BLaER1 (cell line): ENCODE data around the gene EIF1B.
A peak's percentile ranks its signal among the peaks of the same experiment; 100 is the strongest.
"Not testable (repeated sequence)": the region's sequence is repeated elsewhere in the genome, so short reads cannot be mapped to it uniquely, and the experiment has no call there.

Source experiments
- H3K27ac ChIP-seq: shearing (Covaris generic); formaldehyde crosslinking; 2 replicates; pipeline ENCODE4 v1.8.1; 2022
- H3K27me3 ChIP-seq: shearing (Covaris generic); formaldehyde crosslinking; 2 replicates; pipeline ENCODE4 v1.8.1; 2022
- H3K36me3 ChIP-seq: shearing (Covaris generic); formaldehyde crosslinking; 2 replicates; pipeline ENCODE4 v1.8.1; 2022
- H3K4me1 ChIP-seq: shearing (Covaris generic); formaldehyde crosslinking; 2 replicates; pipeline ENCODE4 v1.8.1; 2022
- H3K4me2 ChIP-seq: shearing (Covaris generic); formaldehyde crosslinking; 2 replicates; pipeline ENCODE4 v1.8.1; 2022
- H3K4me3 ChIP-seq: shearing (Covaris generic); formaldehyde crosslinking; 2 replicates; pipeline ENCODE4 v1.8.1; 2022
- H3K9ac ChIP-seq: shearing (Covaris generic); formaldehyde crosslinking; 2 replicates; pipeline ENCODE4 v1.8.1; 2022
- H3K9me3 ChIP-seq: shearing (Covaris generic); formaldehyde crosslinking; 2 replicates; pipeline ENCODE4 v1.8.1; 2022
- H4K20me1 ChIP-seq: shearing (Covaris generic); formaldehyde crosslinking; 2 replicates; pipeline ENCODE4 v1.8.1; 2022
- Cebpa-rat ChIP-seq: shearing (Covaris generic); IDR thresholded peaks from 2 replicates; pipeline ENCODE4 v1.8.1; 2022

EIF1B gene

DNA sequence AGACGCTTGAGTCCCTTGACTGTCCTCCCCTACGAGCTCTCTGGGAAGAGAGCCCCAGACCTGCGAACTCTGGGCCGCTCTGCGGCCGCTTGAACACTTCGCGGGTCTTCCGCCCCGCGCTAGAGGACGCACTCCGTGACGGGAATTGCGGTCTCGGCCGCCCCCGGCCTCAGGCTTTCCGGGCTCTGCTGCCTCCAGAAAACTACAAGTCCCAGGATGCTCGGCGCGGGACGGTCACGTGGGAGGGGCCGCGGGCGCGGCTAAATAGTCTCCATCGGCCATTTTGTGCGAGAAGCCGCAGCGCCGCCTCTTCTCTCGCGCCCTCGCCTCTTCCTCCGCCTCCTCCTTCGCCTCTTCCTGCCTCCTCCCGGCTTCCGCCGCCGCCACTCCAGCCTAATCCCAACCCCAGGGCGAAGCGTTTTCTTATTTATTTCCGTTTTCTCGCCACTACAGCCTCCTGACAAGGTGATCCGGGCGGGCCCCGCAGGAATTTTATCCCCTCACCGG, at the start of gene EIF1B:
EIF1B (plus strand) TSS at position 290 of the 507 bp plus-strand sequence. CDS start 235 bp downstream, outside the sequence.
- H4K20me1 ChIP-seq, result no peaks in the 10 kb centered on the region
- no peaks in the 10 kb centered on the region for H3K27me3 ChIP-seq
- peaks cover 32% of the 10 kb centered on the region for H3K36me3 ChIP-seq
- H3K4me3 ChIP-seq, result peak within 1 kb of the TSS; percentile 96
- no peaks in the 10 kb centered on the region for H3K9me3 ChIP-seq
- H3K4me1 ChIP-seq, result peaks cover 23% of the 10 kb centered on the region
- H3K27ac ChIP-seq, result peak within 1 kb of the TSS; percentile 98
- peak within 1 kb of the TSS; percentile 91 for H3K4me2 ChIP-seq
- peak within 1 kb of the TSS; percentile 97 for H3K9ac ChIP-seq
- no peak for TF ChIP-seq Cebpa-rat

DNA sequence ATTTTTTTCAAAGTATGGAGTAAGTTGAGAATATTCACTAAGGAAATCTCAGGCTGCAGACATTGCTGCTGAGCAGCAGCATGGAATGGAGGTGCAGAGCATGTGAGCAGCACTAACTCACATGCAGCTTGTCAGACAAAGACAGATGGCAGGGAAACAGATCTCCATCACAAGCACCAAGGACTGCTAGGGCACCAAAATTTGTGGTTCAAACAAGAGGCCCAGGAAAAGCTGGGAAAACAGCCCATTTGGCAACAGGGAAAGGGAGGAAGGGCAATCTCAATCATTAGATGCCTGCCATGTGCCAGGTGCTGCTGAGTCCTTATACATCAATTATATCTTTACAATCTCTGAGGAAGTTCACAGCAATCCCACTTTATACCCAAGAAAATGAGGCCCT, 47.2 kb upstream of the EIF1B start:
- H3K4me3 ChIP-seq, result no peak overlapping the region
- no peak overlapping the region for H3K27ac ChIP-seq
- no peak overlapping the region for H3K9ac ChIP-seq
- H3K9me3 ChIP-seq, result no peaks in the 10 kb centered on the region
- H3K27me3 ChIP-seq, result no peaks in the 10 kb centered on the region
- H4K20me1 ChIP-seq, result no peaks in the 10 kb centered on the region
- no peak overlapping the region for H3K4me2 ChIP-seq
- no peaks in the 10 kb centered on the region for H3K36me3 ChIP-seq
- no peak for TF ChIP-seq Cebpa-rat
- no peaks in the 10 kb centered on the region for H3K4me1 ChIP-seq

DNA sequence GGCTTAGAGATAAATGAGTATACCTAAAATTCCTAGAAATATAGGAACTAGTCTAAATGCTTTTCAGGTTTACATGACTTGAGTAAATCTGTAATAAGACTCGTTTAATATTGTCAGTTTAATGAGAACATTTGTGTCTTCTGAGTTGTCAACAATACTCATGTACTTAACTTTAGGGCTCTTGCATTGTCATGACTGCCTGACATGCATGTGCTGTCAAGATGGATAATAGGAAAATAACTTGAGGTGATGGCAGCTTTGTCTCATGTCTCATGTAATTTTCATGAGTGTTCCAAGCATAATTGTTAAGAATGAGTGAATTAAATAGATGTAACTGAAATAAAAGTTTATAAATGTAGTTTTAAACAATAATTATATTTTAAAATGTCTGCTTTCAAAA, 45.1 kb upstream of the EIF1B start:
- H3K9me3 ChIP-seq, result no peaks in the 10 kb centered on the region
- H3K9ac ChIP-seq, result no peak overlapping the region
- no peak overlapping the region for H3K27ac ChIP-seq

DNA sequence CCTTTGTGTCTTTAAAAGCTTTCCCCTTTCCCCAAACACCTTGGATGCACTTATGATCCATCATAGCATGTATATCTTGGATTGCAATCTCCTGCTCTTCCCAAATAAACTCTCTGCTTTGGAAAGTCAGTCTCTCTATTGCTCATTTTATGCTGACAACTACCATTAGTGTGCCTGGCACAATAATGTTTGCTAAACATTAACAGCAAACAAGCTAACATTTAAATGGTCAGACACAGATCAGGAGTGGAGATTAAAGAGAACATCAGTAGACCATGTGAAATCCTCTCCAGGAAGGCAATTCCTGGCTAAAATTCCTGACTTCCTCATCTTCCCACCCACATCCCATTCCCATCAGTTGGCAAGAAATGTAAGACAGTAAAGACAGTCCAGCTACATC, 44.3 kb upstream of the EIF1B start:
- no peaks in the 10 kb centered on the region for H3K9me3 ChIP-seq
- no peaks in the 10 kb centered on the region for H3K36me3 ChIP-seq
- no peaks in the 10 kb centered on the region for H4K20me1 ChIP-seq
- H3K27me3 ChIP-seq, result no peaks in the 10 kb centered on the region
- H3K4me3 ChIP-seq, result no peak overlapping the region
- no peak overlapping the region for H3K4me2 ChIP-seq
- H3K9ac ChIP-seq, result no peak overlapping the region
- no peak overlapping the region for H3K27ac ChIP-seq
- H3K4me1 ChIP-seq, result no peaks in the 10 kb centered on the region
- TF ChIP-seq Cebpa-rat, result no peak

More for the DNA sequence above, 45.1 kb upstream of the EIF1B start:
- no peaks in the 10 kb centered on the region for H4K20me1 ChIP-seq
- H3K4me3 ChIP-seq, result no peak overlapping the region
- no peaks in the 10 kb centered on the region for H3K4me1 ChIP-seq
- H3K36me3 ChIP-seq, result no peaks in the 10 kb centered on the region
- no peak overlapping the region for H3K4me2 ChIP-seq
- no peaks in the 10 kb centered on the region for H3K27me3 ChIP-seq
- TF ChIP-seq Cebpa-rat, result no peak

DNA sequence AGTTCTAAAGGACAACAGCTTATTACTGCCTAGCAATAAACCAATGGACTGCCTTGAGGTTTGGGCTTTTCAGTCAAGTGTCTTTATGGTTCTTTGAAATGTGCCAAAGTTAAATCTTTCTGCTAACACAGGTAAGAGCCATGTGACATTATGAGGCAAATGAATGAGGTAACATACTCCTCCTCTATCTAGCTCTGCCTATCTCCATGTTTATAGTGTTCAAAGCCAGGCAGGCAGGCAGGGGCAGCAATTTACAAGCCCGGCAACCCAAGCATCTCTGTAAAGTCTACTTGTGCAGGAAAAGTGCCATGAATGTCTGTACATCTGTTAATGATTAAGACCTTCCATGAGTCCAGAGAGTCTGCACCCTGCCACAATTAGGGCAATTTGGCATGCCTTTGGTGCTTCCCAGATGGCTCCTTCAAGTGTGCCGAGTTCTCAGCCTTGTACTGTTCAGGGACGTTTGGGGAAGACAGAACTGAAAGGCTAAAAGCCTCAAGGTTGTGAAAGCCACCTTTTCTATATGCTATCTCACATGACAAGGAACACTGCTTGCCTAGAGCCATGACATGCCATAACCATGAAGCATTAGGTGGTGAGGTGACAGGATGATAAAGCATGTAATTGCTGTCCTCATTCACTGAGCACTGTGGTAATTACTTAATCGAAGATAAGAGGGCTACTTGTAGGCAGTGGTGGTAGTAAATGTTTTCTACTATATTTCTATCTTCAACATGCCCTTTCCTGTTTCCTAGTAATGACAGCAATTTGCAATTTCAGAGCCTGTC, 41.4 kb upstream of the EIF1B start:
- Histone ChIP-seq H3K36me3 (no peaks in the 10 kb centered on the region), H3K27ac (no peak overlapping the region), H3K9me3 (no peaks in the 10 kb centered on the region), H3K4me1 (no peaks in the 10 kb centered on the region), H3K4me3 (no peak overlapping the region), H3K4me2 (no peak overlapping the region), H3K27me3 (no peaks in the 10 kb centered on the region), H3K9ac (no peak overlapping the region), H4K20me1 (no peaks in the 10 kb centered on the region)
- TF ChIP-seq Cebpa-rat, result no peak

DNA sequence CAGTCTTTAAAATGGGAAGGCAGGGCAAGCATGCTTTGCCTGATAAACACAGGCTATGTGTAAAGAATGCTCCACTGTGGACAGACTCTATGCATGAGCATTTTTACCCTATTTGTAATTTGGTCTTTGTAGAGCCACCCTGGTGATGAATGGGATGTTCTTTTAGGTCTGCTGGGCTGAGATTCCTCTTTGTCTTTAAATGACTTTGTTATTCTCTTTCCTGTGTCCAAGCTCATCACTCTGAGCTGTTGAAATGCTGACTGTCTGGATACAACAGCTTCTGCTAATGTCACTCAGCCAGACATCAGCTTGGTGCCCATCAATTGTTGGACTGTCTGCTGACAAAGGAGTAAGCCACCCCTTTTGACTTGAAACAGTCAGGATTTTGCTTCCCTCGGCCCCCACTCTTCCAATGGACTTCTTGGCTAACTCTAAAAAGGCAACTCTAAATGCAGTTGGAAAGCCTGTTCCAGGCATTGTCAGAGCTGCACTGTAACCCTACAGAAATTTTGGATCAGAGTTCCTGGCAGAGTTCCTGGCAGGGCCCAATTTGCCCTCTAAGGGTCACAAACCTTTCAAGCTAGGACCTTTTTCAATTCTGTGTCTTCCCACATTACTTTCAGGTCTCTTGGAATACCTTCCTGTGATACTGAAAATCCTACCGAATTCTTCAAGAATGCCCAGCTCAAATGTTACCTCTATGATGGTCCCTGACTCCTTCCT, 40.5 kb upstream of the EIF1B start:
- Histone ChIP-seq H3K9ac (no peak overlapping the region), H4K20me1 (no peaks in the 10 kb centered on the region), H3K27me3 (no peaks in the 10 kb centered on the region), H3K36me3 (no peaks in the 10 kb centered on the region), H3K9me3 (no peaks in the 10 kb centered on the region), H3K4me2 (no peak overlapping the region), H3K27ac (no peak overlapping the region), H3K4me3 (no peak overlapping the region), H3K4me1 (no peaks in the 10 kb centered on the region)
- TF ChIP-seq Cebpa-rat, result no peak

DNA sequence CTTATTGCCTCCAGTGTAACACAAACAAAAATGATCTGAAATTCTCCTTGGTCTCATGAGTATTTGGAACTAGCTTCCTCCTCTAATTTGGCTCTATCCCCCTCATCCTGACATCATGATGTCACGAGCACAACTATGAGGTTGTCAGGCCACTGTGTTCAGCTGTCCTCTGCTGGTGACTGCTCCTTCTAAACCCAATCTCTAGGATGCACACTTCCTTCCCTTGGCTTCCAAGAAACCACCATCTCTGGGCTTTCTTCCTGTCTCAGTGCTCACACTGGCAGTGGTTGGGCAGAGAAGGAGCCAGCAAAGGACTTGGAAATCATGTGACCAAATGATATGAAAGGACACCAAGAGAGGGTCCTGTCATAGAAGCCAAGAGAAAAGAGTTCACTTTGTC, 30.7 kb upstream of the EIF1B start:
- no peak overlapping the region for H3K4me2 ChIP-seq
- TF ChIP-seq Cebpa-rat, result no peak
- no peaks in the 10 kb centered on the region for H3K9me3 ChIP-seq

DNA sequence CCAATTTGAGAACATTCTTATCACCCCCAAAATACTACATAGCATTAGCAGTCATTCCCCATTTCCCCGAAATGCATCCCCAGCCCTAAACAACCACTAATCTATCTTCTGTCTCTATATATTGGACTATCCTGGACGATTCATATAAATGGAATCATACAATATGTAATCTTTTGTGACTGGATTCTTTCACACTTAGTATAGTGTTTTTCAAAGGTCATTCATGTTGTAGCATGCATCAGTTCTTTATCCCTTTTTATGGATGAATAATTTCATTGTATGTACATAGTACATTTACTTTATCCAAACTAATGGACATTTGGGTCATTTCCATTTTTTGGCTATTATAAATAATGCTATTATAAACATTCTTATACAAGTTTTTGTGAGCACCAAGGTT, 27.5 kb upstream of the EIF1B start:
- Histone ChIP-seq H3K27me3 (no peaks in the 10 kb centered on the region), H4K20me1 (no peaks in the 10 kb centered on the region), H3K36me3 (no peaks in the 10 kb centered on the region), H3K4me1 (no peaks in the 10 kb centered on the region), H3K9me3 (no peaks in the 10 kb centered on the region), H3K4me2 (no peak overlapping the region), H3K4me3 (no peak overlapping the region), H3K9ac (no peak overlapping the region), H3K27ac (no peak overlapping the region)
- TF ChIP-seq Cebpa-rat, result no peak

More for the DNA sequence above, 30.7 kb upstream of the EIF1B start:
- no peak overlapping the region for H3K9ac ChIP-seq
- H4K20me1 ChIP-seq, result no peaks in the 10 kb centered on the region
- no peaks in the 10 kb centered on the region for H3K36me3 ChIP-seq
- H3K4me3 ChIP-seq, result no peak overlapping the region
- H3K4me1 ChIP-seq, result no peaks in the 10 kb centered on the region
- no peak overlapping the region for H3K27ac ChIP-seq
- H3K27me3 ChIP-seq, result no peaks in the 10 kb centered on the region

DNA sequence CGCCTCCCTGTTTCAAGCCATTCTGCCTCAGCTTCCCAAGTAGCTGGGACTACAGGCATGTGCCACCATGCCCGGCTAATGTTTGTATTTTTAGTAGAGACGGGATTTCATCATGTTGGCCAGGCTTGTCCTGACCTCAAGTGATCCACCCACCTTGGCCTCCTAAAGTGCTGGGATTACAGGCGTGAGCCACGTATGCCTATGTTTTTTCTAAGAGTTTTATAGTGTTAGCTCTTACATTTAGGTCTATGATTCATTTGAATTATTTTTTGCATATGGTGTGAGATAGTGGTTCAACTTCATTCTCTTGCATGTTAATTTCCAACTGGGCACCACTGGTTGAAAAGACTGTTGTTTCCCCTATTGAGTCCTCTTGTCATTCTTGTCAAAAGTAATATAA, 26.4 kb upstream of the EIF1B start:
- H3K4me3 ChIP-seq, result not testable (repeated sequence)

DNA sequence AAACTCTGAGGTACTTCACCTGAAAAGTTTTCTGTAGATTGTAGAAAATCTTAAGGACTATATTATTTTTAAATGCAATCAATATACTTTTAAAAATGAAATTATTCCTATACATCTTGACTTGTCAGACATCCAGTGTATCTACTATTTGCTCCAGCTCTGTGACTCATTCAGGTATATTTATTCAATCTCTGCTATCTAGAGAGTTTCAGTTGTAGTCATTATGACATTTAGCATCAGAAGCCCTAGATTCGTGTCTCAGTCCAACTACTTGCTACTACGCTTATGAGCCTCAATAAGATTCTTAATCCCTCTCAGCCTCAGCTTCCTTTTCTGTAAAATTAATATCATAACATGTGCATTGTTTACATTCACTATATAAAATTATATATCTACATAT, 22.3 kb upstream of the EIF1B start:
- no peak overlapping the region for H3K27ac ChIP-seq
- H3K4me3 ChIP-seq, result no peak overlapping the region
- no peaks in the 10 kb centered on the region for H3K4me1 ChIP-seq
- peaks cover 19% of the 10 kb centered on the region for H3K9me3 ChIP-seq
- no peak overlapping the region for H3K9ac ChIP-seq
- H3K4me2 ChIP-seq, result no peak overlapping the region
- H3K36me3 ChIP-seq, result peaks cover 16% of the 10 kb centered on the region
- H3K27me3 ChIP-seq, result no peaks in the 10 kb centered on the region
- TF ChIP-seq Cebpa-rat, result no peak
- no peaks in the 10 kb centered on the region for H4K20me1 ChIP-seq

More for the DNA sequence above, 26.4 kb upstream of the EIF1B start:
- not testable (repeated sequence) for H3K9ac ChIP-seq, H3K4me1 ChIP-seq, H3K27ac ChIP-seq, H3K36me3 ChIP-seq, H3K4me2 ChIP-seq, H3K27me3 ChIP-seq, H4K20me1 ChIP-seq, H3K9me3 ChIP-seq
